GM23338 (cell line): ENCODE results near the gene MIER2. TPM values are rescaled to one million over a fixed set of nuclear protein-coding genes. Genes with fewer than 3 reads are reported as not detected.

ENCODE experiments used
- ATAC-seq: fragments of 200-7000 bp; cut with Tn5 transposase; 3 replicates; pipeline ENCODE4 v1.9.1; 2020
- DNase-seq: peaks from one replicate; pipeline ENCODE4 v3.0.0-alpha.2; 2015; ENCODE audit warnings: low spot score
- H2AFZ ChIP-seq: fragments of 200-600 bp; sonication (generic); 2 replicates; pipeline ENCODE4 v1.8.0; 2016; ENCODE audit warnings: antibody characterized with exemption, mild to moderate bottlenecking, moderate library complexity
- H3F3A ChIP-seq: fragments of 200-600 bp; sonication (generic); replicated peaks from 2 replicates; pipeline ENCODE4 v1.8.0; 2017; ENCODE audit warnings: antibody characterized with exemption, mixed run types, low read depth
- H3K27ac ChIP-seq: fragments of 200-600 bp; sonication (generic); 2 replicates; pipeline ENCODE4 v1.6.1; 2016; ENCODE audit warnings: low read depth
- H3K27me3 ChIP-seq: fragments of 200-600 bp; sonication (generic); 2 replicates; pipeline ENCODE4 v1.8.0; 2016; ENCODE audit warnings: mild to moderate bottlenecking, mixed run types, moderate library complexity; ENCODE audit not compliant: insufficient read depth
- H3K36me3 ChIP-seq: fragments of 200-600 bp; sonication (generic); 2 replicates; pipeline ENCODE4 v1.8.0; 2016; ENCODE audit warnings: mild to moderate bottlenecking; ENCODE audit not compliant: insufficient read depth
- H3K4me1 ChIP-seq: fragments of 200-600 bp; sonication (generic); 2 replicates; pipeline ENCODE4 v1.8.0; 2016; ENCODE audit warnings: mild to moderate bottlenecking, moderate library complexity; ENCODE audit not compliant: insufficient read depth
- H3K4me2 ChIP-seq: fragments of 200-600 bp; sonication (generic); 2 replicates; pipeline ENCODE4 v1.7.1; 2017; ENCODE audit warnings: mixed run types
- H3K4me3 ChIP-seq: fragments of 200-600 bp; sonication (generic); 2 replicates; pipeline ENCODE4 v1.6.1; 2016; ENCODE audit warnings: mixed run types
- H3K79me2 ChIP-seq: fragments of 200-600 bp; sonication (generic); replicated peaks from 2 replicates; pipeline ENCODE4 v1.8.0; 2017; ENCODE audit warnings: mild to moderate bottlenecking; ENCODE audit not compliant: insufficient read depth
- H3K9me2 ChIP-seq: fragments of 200-600 bp; sonication (generic); 2 replicates; pipeline ENCODE4 v1.8.0; 2017; ENCODE audit not compliant: insufficient read depth
- H4K20me1 ChIP-seq: fragments of 200-600 bp; sonication (generic); replicated peaks from 2 replicates; pipeline ENCODE4 v1.8.0; 2017; ENCODE audit warnings: mild to moderate bottlenecking; ENCODE audit not compliant: insufficient read depth
- H3K27ac Mint-ChIP-seq: 2 replicates; pipeline ENCODE4 v1.8.0; 2020; ENCODE audit warnings: inconsistent platforms, mild to moderate bottlenecking, moderate library complexity, mixed read lengths
- H3K27me3 Mint-ChIP-seq: 3 replicates; pipeline ENCODE4 v1.8.0; 2022; ENCODE audit warnings: low read depth, mild to moderate bottlenecking, moderate library complexity, mixed read lengths, inconsistent platforms; ENCODE audit not compliant: insufficient read depth, poor library complexity
- H3K36me3 Mint-ChIP-seq: 3 replicates; pipeline ENCODE4 v1.8.0; 2021; ENCODE audit warnings: low read depth, mild to moderate bottlenecking, inconsistent platforms, moderate library complexity, mixed read lengths
- H3K4me1 Mint-ChIP-seq: 3 replicates; pipeline ENCODE4 v1.8.0; 2020; ENCODE audit warnings: mild to moderate bottlenecking, inconsistent platforms, mixed read lengths
- H3K4me3 Mint-ChIP-seq: 3 replicates; pipeline ENCODE4 v1.8.0; 2021; ENCODE audit warnings: moderate library complexity, mild to moderate bottlenecking, inconsistent platforms, mixed read lengths
- H3K9me3 Mint-ChIP-seq: 3 replicates; pipeline ENCODE4 v1.8.0; 2020; ENCODE audit warnings: moderate library complexity, mild to moderate bottlenecking, inconsistent platforms, mixed read lengths
- ETS1 ChIP-seq: IDR thresholded peaks from 2 replicates; pipeline ENCODE4 v1.6.1; 2016; ENCODE audit warnings: antibody characterized with exemption
- EZH2 ChIP-seq: fragments of 200-600 bp; sonication (generic); IDR thresholded peaks from one replicate; pipeline ENCODE4 v1.8.0; 2017; ENCODE audit warnings: antibody characterized with exemption, mild to moderate bottlenecking, low read depth; ENCODE audit not compliant: unreplicated experiment
- JUNB ChIP-seq: IDR thresholded peaks from one replicate; pipeline ENCODE4 v1.6.1; 2016; ENCODE audit warnings: antibody characterized with exemption; ENCODE audit not compliant: unreplicated experiment
- POLR2AphosphoS5 ChIP-seq: IDR thresholded peaks from 2 replicates; pipeline ENCODE4 v1.6.1; 2016; ENCODE audit warnings: antibody characterized with exemption, low read depth
- STAT1 ChIP-seq: IDR thresholded peaks from one replicate; pipeline ENCODE4 v1.6.1; 2016; ENCODE audit warnings: antibody characterized with exemption; ENCODE audit not compliant: unreplicated experiment
- ZNF114 ChIP-seq: fragments of 250-450 bp; sonication (Bioruptor Pico); IDR thresholded peaks from 2 replicates; pipeline ENCODE4 v1.5.0; 2020; ENCODE audit warnings: mild to moderate bottlenecking, moderate library complexity
- polyA plus RNA-seq: library from polyadenylated mRNA; unstranded; fragments of >200 nt; fragmentation: Nextera tagmentation; extraction: Ambion mirVana; gene quantifications from 2 replicates; pipeline ENCODE4 v1.2.1, GENCODE V29; 2016
- total RNA-seq: library from RNA; depleted of rRNA; stranded (reverse); fragments of >200 nt; shearing (Covaris generic); gene quantifications from 2 replicates; pipeline ENCODE4 v1.2.3, GENCODE V29; 2014
- TF ChIP-seq, protein P1 (sequence below): fragments of 250-450 bp; sonication (Bioruptor Pico); IDR thresholded peaks from 2 replicates; pipeline ENCODE4 v1.5.0; 2020; ENCODE audit warnings: mild to moderate bottlenecking, moderate library complexity
- TF ChIP-seq, protein P2 (sequence below), 2 experiments: fragments of 200-600 bp in 1 of 2; sonication (generic) in 1 of 2; conservative IDR thresholded peaks; 2 replicates each; pipeline versions ENCODE4 v1.5.1 to v1.6.1; 2016 to 2017; ENCODE audit warnings: antibody characterized with exemption in 2 of 2, low read depth in 2 of 2, mild to moderate bottlenecking in 2 of 2, moderate library complexity in 1 of 2

The MIER2 gene
- total and polyA plus RNA-seq, 2 experiments from 2014 or later, result 30.2 to 37.9 TPM

DNA sequence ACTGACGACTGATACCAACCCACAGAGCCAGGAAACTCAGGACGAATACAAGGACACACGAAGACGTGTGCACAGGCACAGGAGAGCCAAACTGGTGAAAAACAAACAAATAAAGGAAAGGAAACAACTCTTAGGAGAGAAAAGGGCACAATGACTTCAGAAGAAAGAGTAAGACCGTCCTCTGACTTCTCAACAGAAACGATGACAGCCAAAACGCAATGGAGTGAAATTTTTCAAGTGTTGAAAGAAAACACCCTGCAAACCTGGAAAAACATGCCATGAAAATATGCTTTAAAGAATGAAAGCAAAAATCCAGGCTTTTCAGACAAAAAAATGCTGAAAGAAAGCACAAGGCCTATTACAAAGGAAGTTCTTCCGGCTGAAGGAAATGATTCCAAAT is 28.8 kb downstream of the MIER2 start:
- no peak for DNase-seq
- Histone ChIP-seq H3K4me2 (no peak overlapping the region), H3K4me3 (no peak overlapping the region), H3K9me2 (no peaks in the 10 kb centered on the region), H4K20me1 (peaks cover 13% of the 10 kb centered on the region), H3K27ac (no peak overlapping the region), H3K4me1 (no peaks in the 10 kb centered on the region), H3F3A (no peaks in the 10 kb centered on the region), H3K27me3 (no peaks in the 10 kb centered on the region), H3K79me2 (peaks cover 58% of the 10 kb centered on the region), H2AFZ (no peak overlapping the region), H3K36me3 (no peaks in the 10 kb centered on the region)
- H3K9me3 Mint-ChIP-seq, result peaks cover 14% of the 10 kb centered on the region
- H3K4me1 Mint-ChIP-seq, result no peaks in the 10 kb centered on the region
- TF ChIP-seq JUNB, result no peak
- TF ChIP-seq, protein P1, sequence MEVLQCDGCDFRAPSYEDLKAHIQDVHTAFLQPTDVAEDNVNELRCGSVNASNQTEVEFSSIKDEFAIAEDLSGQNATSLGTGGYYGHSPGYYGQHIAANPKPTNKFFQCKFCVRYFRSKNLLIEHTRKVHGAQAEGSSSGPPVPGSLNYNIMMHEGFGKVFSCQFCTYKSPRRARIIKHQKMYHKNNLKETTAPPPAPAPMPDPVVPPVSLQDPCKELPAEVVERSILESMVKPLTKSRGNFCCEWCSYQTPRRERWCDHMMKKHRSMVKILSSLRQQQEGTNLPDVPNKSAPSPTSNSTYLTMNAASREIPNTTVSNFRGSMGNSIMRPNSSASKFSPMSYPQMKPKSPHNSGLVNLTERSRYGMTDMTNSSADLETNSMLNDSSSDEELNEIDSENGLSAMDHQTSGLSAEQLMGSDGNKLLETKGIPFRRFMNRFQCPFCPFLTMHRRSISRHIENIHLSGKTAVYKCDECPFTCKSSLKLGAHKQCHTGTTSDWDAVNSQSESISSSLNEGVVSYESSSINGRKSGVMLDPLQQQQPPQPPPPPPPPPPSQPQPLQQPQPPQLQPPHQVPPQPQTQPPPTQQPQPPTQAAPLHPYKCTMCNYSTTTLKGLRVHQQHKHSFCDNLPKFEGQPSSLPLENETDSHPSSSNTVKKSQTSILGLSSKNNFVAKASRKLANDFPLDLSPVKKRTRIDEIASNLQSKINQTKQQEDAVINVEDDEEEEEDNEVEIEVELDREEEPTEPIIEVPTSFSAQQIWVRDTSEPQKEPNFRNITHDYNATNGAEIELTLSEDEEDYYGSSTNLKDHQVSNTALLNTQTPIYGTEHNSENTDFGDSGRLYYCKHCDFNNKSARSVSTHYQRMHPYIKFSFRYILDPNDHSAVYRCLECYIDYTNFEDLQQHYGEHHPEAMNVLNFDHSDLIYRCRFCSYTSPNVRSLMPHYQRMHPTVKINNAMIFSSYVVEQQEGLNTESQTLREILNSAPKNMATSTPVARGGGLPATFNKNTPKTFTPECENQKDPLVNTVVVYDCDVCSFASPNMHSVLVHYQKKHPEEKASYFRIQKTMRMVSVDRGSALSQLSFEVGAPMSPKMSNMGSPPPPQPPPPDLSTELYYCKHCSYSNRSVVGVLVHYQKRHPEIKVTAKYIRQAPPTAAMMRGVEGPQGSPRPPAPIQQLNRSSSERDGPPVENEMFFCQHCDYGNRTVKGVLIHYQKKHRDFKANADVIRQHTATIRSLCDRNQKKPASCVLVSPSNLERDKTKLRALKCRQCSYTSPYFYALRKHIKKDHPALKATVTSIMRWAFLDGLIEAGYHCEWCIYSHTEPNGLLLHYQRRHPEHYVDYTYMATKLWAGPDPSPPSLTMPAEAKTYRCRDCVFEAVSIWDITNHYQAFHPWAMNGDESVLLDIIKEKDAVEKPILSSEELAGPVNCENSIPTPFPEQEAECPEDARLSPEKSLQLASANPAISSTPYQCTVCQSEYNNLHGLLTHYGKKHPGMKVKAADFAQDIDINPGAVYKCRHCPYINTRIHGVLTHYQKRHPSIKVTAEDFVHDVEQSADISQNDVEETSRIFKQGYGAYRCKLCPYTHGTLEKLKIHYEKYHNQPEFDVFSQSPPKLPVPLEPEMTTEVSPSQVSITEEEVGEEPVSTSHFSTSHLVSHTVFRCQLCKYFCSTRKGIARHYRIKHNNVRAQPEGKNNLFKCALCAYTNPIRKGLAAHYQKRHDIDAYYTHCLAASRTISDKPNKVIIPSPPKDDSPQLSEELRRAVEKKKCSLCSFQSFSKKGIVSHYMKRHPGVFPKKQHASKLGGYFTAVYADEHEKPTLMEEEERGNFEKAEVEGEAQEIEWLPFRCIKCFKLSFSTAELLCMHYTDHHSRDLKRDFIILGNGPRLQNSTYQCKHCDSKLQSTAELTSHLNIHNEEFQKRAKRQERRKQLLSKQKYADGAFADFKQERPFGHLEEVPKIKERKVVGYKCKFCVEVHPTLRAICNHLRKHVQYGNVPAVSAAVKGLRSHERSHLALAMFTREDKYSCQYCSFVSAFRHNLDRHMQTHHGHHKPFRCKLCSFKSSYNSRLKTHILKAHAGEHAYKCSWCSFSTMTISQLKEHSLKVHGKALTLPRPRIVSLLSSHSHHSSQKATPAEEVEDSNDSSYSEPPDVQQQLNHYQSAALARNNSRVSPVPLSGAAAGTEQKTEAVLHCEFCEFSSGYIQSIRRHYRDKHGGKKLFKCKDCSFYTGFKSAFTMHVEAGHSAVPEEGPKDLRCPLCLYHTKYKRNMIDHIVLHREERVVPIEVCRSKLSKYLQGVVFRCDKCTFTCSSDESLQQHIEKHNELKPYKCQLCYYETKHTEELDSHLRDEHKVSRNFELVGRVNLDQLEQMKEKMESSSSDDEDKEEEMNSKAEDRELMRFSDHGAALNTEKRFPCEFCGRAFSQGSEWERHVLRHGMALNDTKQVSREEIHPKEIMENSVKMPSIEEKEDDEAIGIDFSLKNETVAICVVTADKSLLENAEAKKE, result no peak
- TF ChIP-seq, protein P2, sequence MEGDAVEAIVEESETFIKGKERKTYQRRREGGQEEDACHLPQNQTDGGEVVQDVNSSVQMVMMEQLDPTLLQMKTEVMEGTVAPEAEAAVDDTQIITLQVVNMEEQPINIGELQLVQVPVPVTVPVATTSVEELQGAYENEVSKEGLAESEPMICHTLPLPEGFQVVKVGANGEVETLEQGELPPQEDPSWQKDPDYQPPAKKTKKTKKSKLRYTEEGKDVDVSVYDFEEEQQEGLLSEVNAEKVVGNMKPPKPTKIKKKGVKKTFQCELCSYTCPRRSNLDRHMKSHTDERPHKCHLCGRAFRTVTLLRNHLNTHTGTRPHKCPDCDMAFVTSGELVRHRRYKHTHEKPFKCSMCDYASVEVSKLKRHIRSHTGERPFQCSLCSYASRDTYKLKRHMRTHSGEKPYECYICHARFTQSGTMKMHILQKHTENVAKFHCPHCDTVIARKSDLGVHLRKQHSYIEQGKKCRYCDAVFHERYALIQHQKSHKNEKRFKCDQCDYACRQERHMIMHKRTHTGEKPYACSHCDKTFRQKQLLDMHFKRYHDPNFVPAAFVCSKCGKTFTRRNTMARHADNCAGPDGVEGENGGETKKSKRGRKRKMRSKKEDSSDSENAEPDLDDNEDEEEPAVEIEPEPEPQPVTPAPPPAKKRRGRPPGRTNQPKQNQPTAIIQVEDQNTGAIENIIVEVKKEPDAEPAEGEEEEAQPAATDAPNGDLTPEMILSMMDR (conservative IDR thresholded peaks at IDR 0.05; ENCODE audit: low read depth in 2 of 2), result no peak
- no peak for TF ChIP-seq POLR2AphosphoS5
- TF ChIP-seq STAT1, result no peak
- no peak for TF ChIP-seq EZH2
- no peak for TF ChIP-seq ETS1
- no peak for TF ChIP-seq ZNF114
- no peak overlapping the region for H3K27ac Mint-ChIP-seq
- peaks cover 11% of the 10 kb centered on the region for H3K27me3 Mint-ChIP-seq
- ATAC-seq, result no peak
- no peak overlapping the region for H3K4me3 Mint-ChIP-seq
- peaks cover 59% of the 10 kb centered on the region for H3K36me3 Mint-ChIP-seq
